ENCODE results near the gene IQGAP1. TPM values are rescaled to one million over a fixed set of nuclear protein-coding genes. Genes with fewer than 3 reads are reported as not detected.

The IQGAP1 gene
- total RNA-seq, 1 donor from 2014 or later, result 178 TPM

GRCh38 chr15:90449206-90449735 is 61.2 kb downstream of the IQGAP1 start:
- H3K4me1 Mint-ChIP-seq (ENCODE audit: unreplicated experiment), result peaks cover 24% of the 10 kb centered on the region
- H3K9me3 Mint-ChIP-seq (ENCODE audit: unreplicated experiment), result no peaks in the 10 kb centered on the region
- H3K27ac Mint-ChIP-seq (ENCODE audit: unreplicated experiment), result no peak overlapping the region
- H3K4me3 Mint-ChIP-seq (ENCODE audit: unreplicated experiment), result no peak overlapping the region
- DNase-seq (ENCODE audit: extremely low spot score, unreplicated experiment), result no peak
- no peak for TF ChIP-seq CTCF (IDR thresholded peaks at IDR 0.05)
- H3K36me3 Mint-ChIP-seq (ENCODE audit: unreplicated experiment), result peaks cover 67% of the 10 kb centered on the region
- no peaks in the 10 kb centered on the region for H3K27me3 Mint-ChIP-seq (ENCODE audit: unreplicated experiment)

GRCh38 chr15:90451053-90451850 is 63.2 kb downstream of the IQGAP1 start:
- peaks cover 72% of the 10 kb centered on the region for H3K36me3 Mint-ChIP-seq (ENCODE audit: unreplicated experiment)
- H3K4me3 Mint-ChIP-seq (ENCODE audit: unreplicated experiment), result no peak overlapping the region
- H3K27me3 Mint-ChIP-seq (ENCODE audit: unreplicated experiment), result no peaks in the 10 kb centered on the region
- TF ChIP-seq CTCF (IDR thresholded peaks at IDR 0.05), result no peak
- H3K9me3 Mint-ChIP-seq (ENCODE audit: unreplicated experiment), result no peaks in the 10 kb centered on the region
- H3K4me1 Mint-ChIP-seq (ENCODE audit: unreplicated experiment), result peaks cover 24% of the 10 kb centered on the region
- DNase-seq (ENCODE audit: extremely low spot score, unreplicated experiment), result no peak
- H3K27ac Mint-ChIP-seq (ENCODE audit: unreplicated experiment), result peak overlapping the region; percentile 17

GRCh38 chr15:90456236-90456635 is 68.2 kb downstream of the IQGAP1 start:
- H3K36me3 Mint-ChIP-seq (ENCODE audit: unreplicated experiment), result peaks cover 73% of the 10 kb centered on the region
- H3K4me1 Mint-ChIP-seq (ENCODE audit: unreplicated experiment), result peaks cover 9% of the 10 kb centered on the region
- no peaks in the 10 kb centered on the region for H3K27me3 Mint-ChIP-seq (ENCODE audit: unreplicated experiment)
- H3K4me3 Mint-ChIP-seq (ENCODE audit: unreplicated experiment), result no peak overlapping the region
- no peaks in the 10 kb centered on the region for H3K9me3 Mint-ChIP-seq (ENCODE audit: unreplicated experiment)
- no peak for TF ChIP-seq CTCF (IDR thresholded peaks at IDR 0.05)
- DNase-seq (ENCODE audit: extremely low spot score, unreplicated experiment), result no peak
- no peak overlapping the region for H3K27ac Mint-ChIP-seq (ENCODE audit: unreplicated experiment)

GRCh38 chr15:90458061-90458460 is 70.0 kb downstream of the IQGAP1 start:
- Mint-ChIP-seq H3K27me3 (ENCODE audit: unreplicated experiment) (no peaks in the 10 kb centered on the region), H3K4me1 (ENCODE audit: unreplicated experiment) (peaks cover 5% of the 10 kb centered on the region), H3K4me3 (ENCODE audit: unreplicated experiment) (no peak overlapping the region), H3K36me3 (ENCODE audit: unreplicated experiment) (peaks cover 64% of the 10 kb centered on the region), H3K27ac (ENCODE audit: unreplicated experiment) (no peak overlapping the region), H3K9me3 (ENCODE audit: unreplicated experiment) (no peaks in the 10 kb centered on the region)
- TF ChIP-seq CTCF (IDR thresholded peaks at IDR 0.05), result no peak
- no peak for DNase-seq (ENCODE audit: extremely low spot score, unreplicated experiment)

- Mint-ChIP-seq H3K4me3 (ENCODE audit: unreplicated experiment) (no peak overlapping the region), H3K9me3 (ENCODE audit: unreplicated experiment) (no peaks in the 10 kb centered on the region), H3K36me3 (ENCODE audit: unreplicated experiment) (peaks cover 56% of the 10 kb centered on the region), H3K27me3 (ENCODE audit: unreplicated experiment) (no peaks in the 10 kb centered on the region), H3K4me1 (ENCODE audit: unreplicated experiment) (peaks cover 15% of the 10 kb centered on the region), H3K27ac (ENCODE audit: unreplicated experiment) (peak overlapping the region; percentile 27)
- DNase-seq (ENCODE audit: extremely low spot score, unreplicated experiment), result no peak
- TF ChIP-seq CTCF (IDR thresholded peaks at IDR 0.05), result no peak
Observed at GRCh38 chr15:90459368-90459767, 71.3 kb downstream of the IQGAP1 start.
